HepG2 (cell line): ENCODE data around the gene SGIP1. TPM values are rescaled to one million over a fixed set of nuclear protein-coding genes. Genes with fewer than 3 reads are reported as not detected.

Experiments used
- ATAC-seq: fragments of 200-7000 bp; cut with Tn5 transposase; 3 replicates; pipeline ENCODE4 v1.9.1; 2020; ENCODE audit warnings: mild to moderate bottlenecking, moderate library complexity
- BruUV-seq: library from RNA; stranded (reverse); fragments of 400-500 nt; replicated peaks from 2 replicates; lab custom pipeline; 2021; lab: Mats Ljungman, UMichigan
- CTCF ChIA-PET: fragments of 300-600 bp; formaldehyde crosslinking; extraction: SDS; loops from one replicate; lab custom pipeline; 2021; ENCODE audit warnings: low total read pairs, inconsistent platforms, low intra/inter-chr PET ratio; lab: Yijun Ruan, JAX
- POLR2A ChIA-PET: fragments of 350-600 bp; sonication (Branson Sonifier 250); formaldehyde crosslinking; loops from one replicate; lab custom pipeline; 2020; ENCODE audit warnings: antibody characterized with exemption, inconsistent platforms; lab: Yijun Ruan, JAX
- DNase-seq: peaks from one replicate; pipeline ENCODE4 v3.0.0-alpha.2; 2015; ENCODE audit warnings: low spot score
- FAIRE-seq: peaks from 3 replicates; lab custom pipeline; 2011; peaks lifted over from hg19 to GRCh38; lab: Jason Lieb, UNC
- H2AFZ ChIP-seq: one replicate; pipeline ENCODE4 v1.6.1; 2011; ENCODE audit warnings: low read length, inconsistent platforms
- H3K27ac ChIP-seq: fragments of 300-600 bp; 3 replicates; pipeline ENCODE4 v1.8.0; 2011; ENCODE audit warnings: mixed run types, mild to moderate bottlenecking, mixed read lengths, low read length, inconsistent platforms; ENCODE audit not compliant: insufficient read depth; ENCODE audit errors: extremely low read length
- H3K27me3 ChIP-seq, 2 experiments: fragments of 200-600 bp in 1 of 2; 2 replicates in 1 of 2; 3 replicates in 1 of 2; pipeline versions ENCODE4 v1.6.0 to v1.8.0; 2011; ENCODE audit warnings: low read length in 2 of 2, mild to moderate bottlenecking in 2 of 2, moderate library complexity in 2 of 2, inconsistent platforms in 1 of 2; ENCODE audit not compliant: insufficient read depth in 2 of 2, control insufficient read depth in 1 of 2
- H3K36me3 ChIP-seq, 2 experiments: fragments of 200-600 bp in 1 of 2; replicated peaks in 1 of 2; 2 replicates in 1 of 2; 3 replicates in 1 of 2; pipeline versions ENCODE4 v1.5.1 to v1.8.0; 2011; ENCODE audit warnings: low read length in 2 of 2, inconsistent platforms in 1 of 2; ENCODE audit not compliant: insufficient read depth in 2 of 2, control insufficient read depth in 1 of 2
- H3K4me1 ChIP-seq: 2 replicates; pipeline ENCODE4 v1.5.1; 2012; ENCODE audit warnings: low read length, inconsistent platforms; ENCODE audit not compliant: insufficient read depth
- H3K4me2 ChIP-seq: 2 replicates; pipeline ENCODE4 v1.6.0; 2011; ENCODE audit warnings: low read depth, low read length, inconsistent platforms
- H3K4me3 ChIP-seq, 3 experiments: fragments of 200-600 bp in 1 of 3; sonication (generic), shearing (Covaris generic) in 1 of 3; replicated peaks in 1 of 3; 2 replicates each; pipeline ENCODE4 v1.5.1; 2011 to 2016; ENCODE audit warnings: low read length in 3 of 3, inconsistent platforms in 2 of 3, low read depth in 2 of 3, mild to moderate bottlenecking in 2 of 3, control low read depth in 1 of 3, mixed read lengths in 1 of 3; ENCODE audit not compliant: insufficient read depth in 1 of 3
- H3K79me2 ChIP-seq: one replicate; pipeline ENCODE4 v1.6.1; 2011; ENCODE audit warnings: low read length, inconsistent platforms; ENCODE audit not compliant: insufficient read depth
- H3K9ac ChIP-seq: 2 replicates; pipeline ENCODE4 v1.6.0; 2011; ENCODE audit warnings: mild to moderate bottlenecking, low read depth, low read length, inconsistent platforms; ENCODE audit not compliant: insufficient read depth
- H3K9me3 ChIP-seq: 2 replicates; pipeline ENCODE4 v1.5.1; 2012; ENCODE audit warnings: mild to moderate bottlenecking, low read length
- H4K20me1 ChIP-seq: 2 replicates; pipeline ENCODE4 v1.6.0; 2011; ENCODE audit warnings: inconsistent platforms, mild to moderate bottlenecking, low read length, moderate library complexity; ENCODE audit not compliant: insufficient read depth
- CEBPB ChIP-seq: IDR thresholded peaks from 2 replicates; pipeline ENCODE4 v1.6.1; 2011; ENCODE audit warnings: low read depth, low read length, improper control_type of control experiment, borderline replicate concordance
- MAFF ChIP-seq: IDR thresholded peaks from 2 replicates; pipeline ENCODE4 v1.6.1; 2011; ENCODE audit warnings: low read depth, low read length, improper control_type of control experiment
- MIER2 ChIP-seq: IDR thresholded peaks from 2 replicates; pipeline ENCODE4 v1.6.1; 2016; ENCODE audit warnings: missing biosample characterization, missing genetic modification reagents
- MIXL1 ChIP-seq: IDR thresholded peaks from 2 replicates; pipeline ENCODE4 v1.6.1; 2016
- SRF ChIP-seq: IDR thresholded peaks from 2 replicates; pipeline ENCODE4 v1.6.1; 2011; ENCODE audit warnings: mild to moderate bottlenecking, low read depth, low read length, moderate library complexity
- TFE3 ChIP-seq: IDR thresholded peaks from 2 replicates; pipeline ENCODE4 v1.6.1; 2016
- THAP7 ChIP-seq: sonication (generic); formaldehyde crosslinking; IDR thresholded peaks from 2 replicates; pipeline ENCODE4 v1.8.1; 2023; ENCODE audit warnings: mild to moderate bottlenecking, missing genetic modification reagents
- ZMYM3 ChIP-seq: sonication (generic); formaldehyde crosslinking; IDR thresholded peaks from 2 replicates; pipeline ENCODE4 v1.5.1; 2020; ENCODE audit warnings: mild to moderate bottlenecking, missing genetic modification reagents
- ZNF136 ChIP-seq: sonication (generic); formaldehyde crosslinking; IDR thresholded peaks from 2 replicates; pipeline ENCODE4 v1.8.1; 2022; ENCODE audit warnings: low read depth, mild to moderate bottlenecking, moderate library complexity, missing genetic modification reagents
- ZNF24 ChIP-seq: fragments of 450-650 bp; IDR thresholded peaks from 2 replicates; pipeline ENCODE4 v1.6.1; 2017; ENCODE audit warnings: antibody characterized with exemption, mild to moderate bottlenecking
- ZNF564 ChIP-seq: sonication (generic); formaldehyde crosslinking; IDR thresholded peaks from 2 replicates; pipeline ENCODE4 v1.8.1; 2023; ENCODE audit warnings: mild to moderate bottlenecking, missing genetic modification reagents
- ZNF746 ChIP-seq: sonication (generic); formaldehyde crosslinking; IDR thresholded peaks from 2 replicates; pipeline ENCODE4 v1.8.0; 2022; ENCODE audit warnings: mild to moderate bottlenecking, missing genetic modification reagents
- WGBS: methylation state at CpG from one replicate; pipeline ENCODE4 v1.1.6; 2017; ENCODE audit warnings: low lambda C conversion rate; 5-methylcytosine and 5-hydroxymethylcytosine counted together
- in situ Hi-C: cut with HindIII; loops from 2 replicates; pipeline ENCODE4 v1.10.0; 2017; ENCODE audit warnings: low pct_unique_long_range_greater_than_20kb; ENCODE audit not compliant: extremely low pct_ligation_motif_present
- intact Hi-C: fragments of 100-400 bp; cut with micrococcal nuclease; formaldehyde crosslinking; loops from one replicate; pipeline ENCODE4 v1.10.0; 2022; ENCODE audit not compliant: unreplicated experiment
- polyA plus RNA-seq, 8 experiments: library from polyadenylated mRNA; depleted of rRNA in 3 of 8; stranded (reverse) in 7 of 8; unstranded in 1 of 8; fragments of >200 nt; fragmentation: Illumina TruSeq in 4 of 8; extraction: Trizol in 4 of 8; gene quantifications; 2 replicates each; pipeline versions ENCODE4 v1.2.1 to v1.2.3, GENCODE V29; 2011 to 2016; ENCODE audit warnings: low read depth in 4 of 8, missing spikeins in 1 of 8, mixed read lengths in 1 of 8; ENCODE audit not compliant: insufficient read depth in 1 of 8
- total RNA-seq, 5 experiments: library from RNA; depleted of rRNA; stranded (reverse); fragments of >200 nt; fragmentation: Illumina TruSeq; extraction: Trizol; gene quantifications; 2 replicates each; pipeline ENCODE4 v1.2.3, GENCODE V29; 2016; ENCODE audit warnings: low read depth in 1 of 5

SGIP1 gene
- total and polyA plus RNA-seq, 2 of the 13 experiments (the other 11 are each of a cell fraction or from before 2014, with no cell fraction given), result not detected

GRCh38 chr1:66550243-66550642 lies 16.3 kb downstream of the SGIP1 start (continued):
- no peak for TF ChIP-seq ZNF136 (CRISPR knock-in tag)
- TF ChIP-seq ZNF746 (CRISPR knock-in tag), result no peak
- no peak for TF ChIP-seq THAP7
- TF ChIP-seq SRF, result no peak
- no peak for TF ChIP-seq CEBPB
- no peak for TF ChIP-seq MIER2 (CRISPR knock-in tag)

- H3K4me1 ChIP-seq, result peaks cover 6% of the 10 kb centered on the region; the same call in 1 of the 2 replicates
- ChIA-PET CTCF (no interaction called here), POLR2A (interaction anchor here (1.1 kb wide), 1 partner anchor 9 kb away, joined by 3 read pairs; no protein-coding TSS in a partner anchor)
- H3K9ac ChIP-seq, result no peak overlapping the region
- no peaks in the 10 kb centered on the region for H3K79me2 ChIP-seq
- no TSS peak for BruUV-seq
- WGBS, result 92% methylated on average over 1 of the region's 1 CpG
- FAIRE-seq, result no peak
- TF ChIP-seq ZNF564 (CRISPR knock-in tag), result no peak
- TF ChIP-seq TFE3 (CRISPR knock-in tag), result no peak
- TF ChIP-seq MIXL1 (CRISPR knock-in tag), result no peak
- no peak for TF ChIP-seq ZMYM3
- no peak for TF ChIP-seq ZNF24
- no peak for TF ChIP-seq MAFF
- no peak overlapping the region for H3K4me3 ChIP-seq
- H3K27me3 ChIP-seq, result no peaks in the 10 kb centered on the region
- DNase-seq, result no peak
- in situ Hi-C loops (no loop called here), intact Hi-C loops (no loop called here)
- H2AFZ ChIP-seq, result no peak overlapping the region
- no peak for ATAC-seq
- no peaks in the 10 kb centered on the region for H4K20me1 ChIP-seq
- H3K36me3 ChIP-seq, result no peaks in the 10 kb centered on the region
- no peak overlapping the region for H3K27ac ChIP-seq
- H3K4me2 ChIP-seq, result no peak overlapping the region
- no peaks in the 10 kb centered on the region for H3K9me3 ChIP-seq
These were observed 18.3 kb downstream of the SGIP1 start for GRCh38 chr1:66552287-66552686.
